ENCODE data around the gene TBKBP1. TPM values are rescaled to one million over a fixed set of nuclear protein-coding genes. Genes with fewer than 3 reads are reported as not detected.
"Not testable (repeated sequence)": the region's sequence is repeated elsewhere in the genome, so short reads cannot be mapped to it uniquely, and the experiment has no call there.

The TBKBP1 gene
- total RNA-seq, 1 donor from 2014 or later = 13.6 TPM

DNA sequence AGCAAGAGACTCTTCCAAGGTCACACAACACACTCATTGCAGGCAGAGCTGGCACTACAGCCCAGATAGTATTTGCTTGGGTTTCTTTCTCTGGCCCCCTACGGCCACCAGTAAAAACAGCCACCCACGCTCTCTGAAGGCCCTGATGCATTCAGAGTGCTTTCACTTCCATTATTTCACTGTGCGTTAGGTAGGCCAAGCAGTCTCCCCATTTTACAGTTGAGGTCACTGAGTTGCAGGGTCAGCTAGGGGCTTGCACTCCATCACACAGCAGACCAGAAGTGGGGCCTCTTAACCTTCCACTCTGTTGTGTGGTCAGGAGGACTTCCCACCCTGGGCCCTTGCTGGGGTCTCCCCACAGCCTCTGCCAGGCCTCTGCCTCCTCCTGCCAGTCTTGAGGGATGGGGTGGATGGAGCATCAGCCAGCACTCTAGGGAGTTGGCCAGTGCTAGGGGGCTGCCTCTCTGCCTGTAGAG is 41.6 kb downstream of the TBKBP1 start:
- H3K9me3 Mint-ChIP-seq (ENCODE audit: low read depth) = no peaks in the 10 kb centered on the region
- H3K27me3 Mint-ChIP-seq (ENCODE audit: low read depth) = peaks cover 44% of the 10 kb centered on the region
- TF ChIP-seq, protein P1, sequence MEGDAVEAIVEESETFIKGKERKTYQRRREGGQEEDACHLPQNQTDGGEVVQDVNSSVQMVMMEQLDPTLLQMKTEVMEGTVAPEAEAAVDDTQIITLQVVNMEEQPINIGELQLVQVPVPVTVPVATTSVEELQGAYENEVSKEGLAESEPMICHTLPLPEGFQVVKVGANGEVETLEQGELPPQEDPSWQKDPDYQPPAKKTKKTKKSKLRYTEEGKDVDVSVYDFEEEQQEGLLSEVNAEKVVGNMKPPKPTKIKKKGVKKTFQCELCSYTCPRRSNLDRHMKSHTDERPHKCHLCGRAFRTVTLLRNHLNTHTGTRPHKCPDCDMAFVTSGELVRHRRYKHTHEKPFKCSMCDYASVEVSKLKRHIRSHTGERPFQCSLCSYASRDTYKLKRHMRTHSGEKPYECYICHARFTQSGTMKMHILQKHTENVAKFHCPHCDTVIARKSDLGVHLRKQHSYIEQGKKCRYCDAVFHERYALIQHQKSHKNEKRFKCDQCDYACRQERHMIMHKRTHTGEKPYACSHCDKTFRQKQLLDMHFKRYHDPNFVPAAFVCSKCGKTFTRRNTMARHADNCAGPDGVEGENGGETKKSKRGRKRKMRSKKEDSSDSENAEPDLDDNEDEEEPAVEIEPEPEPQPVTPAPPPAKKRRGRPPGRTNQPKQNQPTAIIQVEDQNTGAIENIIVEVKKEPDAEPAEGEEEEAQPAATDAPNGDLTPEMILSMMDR (IDR thresholded peaks at IDR 0.05) = no peak
- DNase-seq (ENCODE audit: low spot score) = peak; percentile 38
- H3K27ac Mint-ChIP-seq (ENCODE audit: unreplicated experiment) = no peak overlapping the region
- no peak overlapping the region for H3K4me3 Mint-ChIP-seq (ENCODE audit: unreplicated experiment)
- peaks cover 3% of the 10 kb centered on the region for H3K4me1 Mint-ChIP-seq (ENCODE audit: low read depth)
- H3K36me3 Mint-ChIP-seq (ENCODE audit: low read depth) = no peaks in the 10 kb centered on the region

DNA sequence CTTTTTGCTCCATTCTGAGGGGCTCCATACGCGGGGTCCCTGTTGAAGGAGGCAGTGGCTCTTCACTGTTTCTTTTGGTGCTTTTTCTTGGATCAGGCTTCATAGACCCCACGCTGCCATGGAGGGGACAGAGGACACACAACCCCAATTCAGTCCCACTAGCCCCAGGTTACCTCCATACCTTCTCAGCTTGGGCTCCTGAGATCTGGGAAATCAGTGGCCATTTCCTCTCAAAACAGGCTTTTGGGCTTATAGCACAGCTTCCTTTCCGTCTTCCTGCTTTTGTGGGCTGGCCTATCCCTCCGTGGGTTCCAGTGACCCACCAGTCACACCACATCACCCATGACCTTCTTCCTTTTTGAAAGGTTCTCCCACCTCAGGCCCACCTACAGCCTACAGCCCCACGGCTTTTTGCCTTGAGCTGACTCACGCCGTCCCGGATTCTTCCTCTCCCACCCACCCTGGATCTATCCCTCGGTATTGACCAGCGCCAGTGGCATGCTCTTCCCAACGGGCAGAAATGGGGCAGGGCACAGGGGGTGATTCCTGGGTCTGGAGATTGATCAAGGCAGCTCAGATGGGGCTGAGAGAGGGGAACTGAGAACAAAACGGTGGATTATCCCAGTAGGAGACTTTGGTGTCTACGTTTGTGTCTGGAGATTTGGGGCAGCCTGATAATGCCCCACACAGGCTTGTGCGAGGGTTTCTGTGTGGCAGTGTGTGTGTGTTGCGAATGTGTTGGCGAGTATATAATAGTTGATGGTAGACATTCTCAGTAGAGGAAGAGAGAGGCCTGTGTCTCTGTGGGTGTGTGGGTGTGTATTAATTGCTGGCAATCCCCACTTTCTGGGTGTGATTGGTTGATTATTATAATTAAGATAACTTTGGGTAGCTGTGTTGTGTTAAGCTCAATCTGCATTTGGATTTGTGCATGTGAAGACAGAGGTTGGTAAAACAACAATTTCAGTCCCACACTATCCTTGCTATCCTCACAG is 42.8 kb downstream of the TBKBP1 start:
- H3K27me3 Mint-ChIP-seq (ENCODE audit: low read depth) = peaks cover 45% of the 10 kb centered on the region
- no peak overlapping the region for H3K4me3 Mint-ChIP-seq (ENCODE audit: unreplicated experiment)
- H3K4me1 Mint-ChIP-seq (ENCODE audit: low read depth) = peaks cover 3% of the 10 kb centered on the region
- H3K9me3 Mint-ChIP-seq (ENCODE audit: low read depth) = no peaks in the 10 kb centered on the region
- H3K27ac Mint-ChIP-seq (ENCODE audit: unreplicated experiment) = no peak overlapping the region
- DNase-seq (ENCODE audit: low spot score) = peak; percentile 35
- H3K36me3 Mint-ChIP-seq (ENCODE audit: low read depth) = no peaks in the 10 kb centered on the region
- TF ChIP-seq, protein P1 (IDR thresholded peaks at IDR 0.05) = no peak

DNA sequence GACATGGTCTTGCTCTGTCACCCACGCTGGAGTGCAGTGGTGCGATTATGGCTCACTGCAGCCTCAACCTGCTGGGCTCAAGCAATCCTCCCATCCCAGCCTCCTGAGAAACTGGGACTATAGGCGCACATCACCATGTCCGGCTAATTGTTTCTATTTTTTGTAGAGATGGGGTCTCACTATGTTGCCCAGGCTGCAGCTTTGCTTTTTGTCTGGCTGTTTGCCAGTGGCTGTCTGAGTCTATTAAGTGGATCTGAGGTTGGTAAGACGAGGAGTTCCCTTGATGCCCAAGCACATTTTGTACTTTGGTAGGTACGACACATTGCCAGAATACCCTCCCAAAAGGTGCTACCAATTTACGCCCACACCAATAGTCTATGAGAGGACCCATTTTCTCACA is 44.2 kb downstream of the TBKBP1 start:
- H3K4me1 Mint-ChIP-seq (ENCODE audit: low read depth) = peaks cover 6% of the 10 kb centered on the region
- no peak for DNase-seq (ENCODE audit: low spot score)
- no peaks in the 10 kb centered on the region for H3K9me3 Mint-ChIP-seq (ENCODE audit: low read depth)
- TF ChIP-seq, protein P1 (IDR thresholded peaks at IDR 0.05) = no peak
- no peak overlapping the region for H3K4me3 Mint-ChIP-seq (ENCODE audit: unreplicated experiment)
- H3K27me3 Mint-ChIP-seq (ENCODE audit: low read depth) = peaks cover 40% of the 10 kb centered on the region
- H3K27ac Mint-ChIP-seq (ENCODE audit: unreplicated experiment) = no peak overlapping the region
- H3K36me3 Mint-ChIP-seq (ENCODE audit: low read depth) = no peaks in the 10 kb centered on the region

DNA sequence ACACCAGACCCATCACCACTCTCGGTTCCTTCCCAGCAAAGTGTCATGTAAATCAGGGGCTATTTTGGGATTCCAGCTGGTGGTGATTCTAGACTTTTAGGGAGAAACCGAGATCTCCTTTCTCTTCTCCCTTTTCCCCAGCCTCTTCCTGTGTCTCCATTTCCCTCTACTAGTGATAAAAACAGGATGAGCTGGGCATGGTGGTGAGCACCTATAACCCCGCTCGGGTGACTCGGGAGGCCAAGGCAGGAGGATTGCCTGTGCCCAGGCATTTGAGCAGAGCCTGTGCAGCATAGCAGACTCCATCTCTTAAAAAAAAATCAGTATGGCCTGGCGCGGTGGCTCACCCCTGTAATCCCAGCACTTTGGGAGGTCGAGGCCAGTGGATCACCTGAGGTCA is 45.2 kb downstream of the TBKBP1 start:
- Mint-ChIP-seq H3K27ac (ENCODE audit: unreplicated experiment) (no peak overlapping the region), H3K9me3 (ENCODE audit: low read depth) (no peaks in the 10 kb centered on the region), H3K36me3 (ENCODE audit: low read depth) (no peaks in the 10 kb centered on the region), H3K4me3 (ENCODE audit: unreplicated experiment) (no peak overlapping the region), H3K4me1 (ENCODE audit: low read depth) (peaks cover 2% of the 10 kb centered on the region), H3K27me3 (ENCODE audit: low read depth) (peaks cover 44% of the 10 kb centered on the region)
- TF ChIP-seq, protein P1 (IDR thresholded peaks at IDR 0.05) = no peak
- no peak for DNase-seq (ENCODE audit: low spot score)

DNA sequence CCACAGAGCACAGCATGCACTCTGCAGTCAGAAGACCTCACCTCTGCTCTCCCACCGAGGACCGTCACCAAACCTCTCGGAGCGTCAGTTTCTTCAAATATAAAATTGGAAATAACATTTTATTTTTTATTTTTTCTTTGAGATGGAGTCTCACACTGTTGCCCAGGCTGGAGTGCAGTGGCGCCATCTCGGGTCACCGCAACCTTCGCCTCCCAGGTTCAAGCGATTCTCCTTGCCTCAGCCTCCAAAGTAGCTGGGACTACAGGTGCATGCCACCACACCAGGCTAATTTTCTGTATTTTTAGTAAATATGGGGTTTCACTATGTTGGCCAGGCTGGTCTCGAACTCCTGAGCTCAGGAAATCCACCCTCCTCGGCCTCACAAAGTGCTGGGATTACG is 46.0 kb downstream of the TBKBP1 start:
- H3K4me1 Mint-ChIP-seq (ENCODE audit: low read depth); H3K9me3 Mint-ChIP-seq (ENCODE audit: low read depth); H3K4me3 Mint-ChIP-seq (ENCODE audit: unreplicated experiment); H3K27ac Mint-ChIP-seq (ENCODE audit: unreplicated experiment); H3K36me3 Mint-ChIP-seq (ENCODE audit: low read depth); DNase-seq (ENCODE audit: low spot score): not testable (repeated sequence)
- peaks cover 43% of the 10 kb centered on the region for H3K27me3 Mint-ChIP-seq (ENCODE audit: low read depth)

Measured in chondrocyte (in vitro differentiated cells).